Endothelial cell of umbilical vein (primary cell): ENCODE results near the gene FILIP1L. TPM values are rescaled to one million over a fixed set of nuclear protein-coding genes. Genes with fewer than 3 reads are reported as not detected.

Experiments
- BruUV-seq: library from RNA; stranded (reverse); fragments of 400-500 nt; replicated peaks from 2 replicates; lab custom pipeline; 2021; lab: Mats Ljungman, UMichigan
- CTCF ChIA-PET: fragments of 300-600, 350-600 bp; sonication (Branson Sonifier 250); formaldehyde crosslinking; loops from one replicate; lab custom pipeline; 2021; ENCODE audit warnings: antibody characterized with exemption, inconsistent platforms; lab: Charles Lee
- POLR2A ChIA-PET: fragments of 300-600, 350-600 bp; sonication (Branson Sonifier 250); formaldehyde crosslinking; loops from one replicate; lab custom pipeline; 2021; ENCODE audit warnings: antibody characterized with exemption, inconsistent platforms; lab: Charles Lee
- DNase-seq: peaks from one replicate; pipeline ENCODE4 v3.0.0-alpha.2; 2011; ENCODE audit warnings: low read depth, low spot score
- FAIRE-seq: peaks from 2 replicates; lab custom pipeline; 2011; peaks lifted over from hg19 to GRCh38; lab: Jason Lieb, UNC
- H2AFZ ChIP-seq: 2 replicates; pipeline ENCODE4 v1.6.0; 2012; ENCODE audit warnings: low read depth, low read length, control low read depth, inconsistent platforms
- H3K27ac ChIP-seq: 2 replicates; pipeline ENCODE4 v1.5.1; 2011; ENCODE audit warnings: low read depth, mild to moderate bottlenecking, control low read depth, low read length, moderate library complexity; ENCODE audit not compliant: insufficient read depth
- H3K27me3 ChIP-seq, 2 experiments: 2 replicates each; pipeline versions ENCODE4 v1.6.0 to v1.6.1; 2011; ENCODE audit warnings: low read length in 2 of 2, mixed read lengths in 1 of 2; ENCODE audit not compliant: control insufficient read depth in 2 of 2, insufficient read depth in 2 of 2
- H3K36me3 ChIP-seq, 2 experiments: 2 replicates in 1 of 2; 3 replicates in 1 of 2; pipeline ENCODE4 v1.5.1; 2011; ENCODE audit warnings: low read length in 2 of 2, mild to moderate bottlenecking in 1 of 2, moderate library complexity in 1 of 2; ENCODE audit not compliant: control insufficient read depth in 2 of 2, insufficient read depth in 2 of 2; ENCODE audit errors: extremely low read depth in 1 of 2
- H3K4me1 ChIP-seq: 3 replicates; pipeline ENCODE4 v1.5.1; 2011; ENCODE audit warnings: mild to moderate bottlenecking, low read length; ENCODE audit not compliant: control insufficient read depth, insufficient read depth; ENCODE audit errors: extremely low read depth
- H3K4me2 ChIP-seq: 2 replicates; pipeline ENCODE4 v1.6.1; 2011; ENCODE audit warnings: low read length, control low read depth, mixed read lengths; ENCODE audit not compliant: insufficient read depth
- H3K4me3 ChIP-seq, 3 experiments: fragments of 200-600 bp in 1 of 3; sonication (generic), shearing (Covaris generic) in 1 of 3; replicated peaks in 1 of 3; 2 replicates each; pipeline ENCODE4 v1.5.1; 2011 to 2016; ENCODE audit warnings: control low read depth in 3 of 3, low read length in 3 of 3, mild to moderate bottlenecking in 2 of 3, inconsistent platforms in 1 of 3, low read depth in 1 of 3, moderate library complexity in 1 of 3; ENCODE audit not compliant: insufficient read depth in 1 of 3
- H3K79me2 ChIP-seq: 2 replicates; pipeline ENCODE4 v1.6.0; 2012; ENCODE audit warnings: low read length, inconsistent platforms; ENCODE audit not compliant: control insufficient read depth, insufficient read depth
- H3K9ac ChIP-seq: replicated peaks from 2 replicates; pipeline ENCODE3; 2011; ENCODE audit warnings: low read length, control low read depth; ENCODE audit not compliant: insufficient read depth; ENCODE audit errors: extremely low read depth
- H3K9me1 ChIP-seq: replicated peaks from 3 replicates; pipeline ENCODE4 v1.6.0; 2011; ENCODE audit warnings: mild to moderate bottlenecking, low read length; ENCODE audit not compliant: control insufficient read depth, insufficient read depth; ENCODE audit errors: extremely low read depth
- H3K9me3 ChIP-seq: replicated peaks from 2 replicates; pipeline ENCODE4 v1.5.1; 2012; ENCODE audit warnings: low read length, inconsistent platforms; ENCODE audit not compliant: control insufficient read depth, insufficient read depth
- H4K20me1 ChIP-seq: replicated peaks from 2 replicates; pipeline ENCODE3; 2011; ENCODE audit warnings: mild to moderate bottlenecking, low read length; ENCODE audit not compliant: control insufficient read depth, insufficient read depth; ENCODE audit errors: extremely low read depth
- CTCF ChIP-seq, 2 donors: IDR thresholded peaks; 1 replicate in 1 of 2; 2 replicates in 1 of 2; pipeline ENCODE4 v1.5.1; 2011; ENCODE audit warnings: low read length in 2 of 2, mild to moderate bottlenecking in 2 of 2, moderate library complexity in 2 of 2, control low read depth in 1 of 2, inconsistent platforms in 1 of 2, low read depth in 1 of 2; ENCODE audit not compliant: insufficient read depth in 1 of 2; ENCODE audit errors: extremely low read depth in 1 of 2
- EZH2 ChIP-seq: IDR thresholded peaks from 2 replicates; pipeline ENCODE4 v1.6.1; 2012; ENCODE audit warnings: borderline replicate concordance, low read depth, mild to moderate bottlenecking, moderate library complexity, low read length, inconsistent platforms; ENCODE audit not compliant: severe bottlenecking
- FOS ChIP-seq: IDR thresholded peaks from 2 replicates; pipeline ENCODE4 v1.6.1; 2011; ENCODE audit warnings: mild to moderate bottlenecking, low read length, moderate library complexity, borderline replicate concordance; ENCODE audit not compliant: insufficient read depth
- GATA2 ChIP-seq: IDR thresholded peaks from 2 replicates; pipeline ENCODE4 v1.7.0; 2011; ENCODE audit warnings: low read depth, mild to moderate bottlenecking, moderate library complexity, mixed read lengths, low read length; ENCODE audit not compliant: insufficient read length, insufficient read depth
- JUN ChIP-seq: IDR thresholded peaks from 2 replicates; pipeline ENCODE4 v1.6.1; 2011; ENCODE audit warnings: borderline replicate concordance, low read depth; ENCODE audit not compliant: insufficient read length, insufficient read depth
- MYC ChIP-seq: IDR thresholded peaks from one replicate; pipeline ENCODE4 v1.6.1; 2011; ENCODE audit warnings: mild to moderate bottlenecking, low read depth, low read length
- POLR2A ChIP-seq: IDR thresholded peaks from 2 replicates; pipeline ENCODE4 v1.6.1; 2012; ENCODE audit warnings: low read depth, mild to moderate bottlenecking, control low read depth, low read length
- POLR2AphosphoS5 ChIP-seq: IDR thresholded peaks from 2 replicates; pipeline ENCODE4 v1.6.1; 2012; ENCODE audit warnings: low read depth, mild to moderate bottlenecking, control low read depth, low read length, moderate library complexity; ENCODE audit not compliant: insufficient read depth
- dilution Hi-C: fragments of 300-500 bp; cut with MboI; formaldehyde crosslinking; loops from one replicate; pipeline ENCODE4 v1.15.0; 2019; ENCODE audit warnings: low sequenced_read_pairs; ENCODE audit not compliant: extremely low pct_ligation_motif_present
- intact Hi-C: fragments of 100-400 bp; cut with micrococcal nuclease; formaldehyde crosslinking; loops from one replicate; pipeline ENCODE4 v1.10.0; 2022
- polyA plus RNA-seq, 4 experiments: library from polyadenylated mRNA; depleted of rRNA in 3 of 4; stranded (reverse) in 3 of 4; unstranded in 1 of 4; fragments of >200 nt; gene quantifications; 2 replicates each; pipeline versions ENCODE4 v1.2.1 to v1.2.3, GENCODE V29; 2011 to 2012; ENCODE audit warnings: missing spikeins in 1 of 4
- total RNA-seq: library from RNA; stranded (reverse); gene quantifications from 2 replicates; pipeline ENCODE4 v1.2.3, GENCODE V29; 2021
- TF ChIP-seq, protein P1 (sequence below): IDR thresholded peaks from 2 replicates; pipeline ENCODE4 v1.6.1; 2011; ENCODE audit not compliant: insufficient read depth, insufficient read length

Gene FILIP1L
- total and polyA plus RNA-seq, 2 donors (not counting 3 experiments of a cell fraction or from before 2014, with no cell fraction given), result 26.0 to 29.9 TPM

DNA sequence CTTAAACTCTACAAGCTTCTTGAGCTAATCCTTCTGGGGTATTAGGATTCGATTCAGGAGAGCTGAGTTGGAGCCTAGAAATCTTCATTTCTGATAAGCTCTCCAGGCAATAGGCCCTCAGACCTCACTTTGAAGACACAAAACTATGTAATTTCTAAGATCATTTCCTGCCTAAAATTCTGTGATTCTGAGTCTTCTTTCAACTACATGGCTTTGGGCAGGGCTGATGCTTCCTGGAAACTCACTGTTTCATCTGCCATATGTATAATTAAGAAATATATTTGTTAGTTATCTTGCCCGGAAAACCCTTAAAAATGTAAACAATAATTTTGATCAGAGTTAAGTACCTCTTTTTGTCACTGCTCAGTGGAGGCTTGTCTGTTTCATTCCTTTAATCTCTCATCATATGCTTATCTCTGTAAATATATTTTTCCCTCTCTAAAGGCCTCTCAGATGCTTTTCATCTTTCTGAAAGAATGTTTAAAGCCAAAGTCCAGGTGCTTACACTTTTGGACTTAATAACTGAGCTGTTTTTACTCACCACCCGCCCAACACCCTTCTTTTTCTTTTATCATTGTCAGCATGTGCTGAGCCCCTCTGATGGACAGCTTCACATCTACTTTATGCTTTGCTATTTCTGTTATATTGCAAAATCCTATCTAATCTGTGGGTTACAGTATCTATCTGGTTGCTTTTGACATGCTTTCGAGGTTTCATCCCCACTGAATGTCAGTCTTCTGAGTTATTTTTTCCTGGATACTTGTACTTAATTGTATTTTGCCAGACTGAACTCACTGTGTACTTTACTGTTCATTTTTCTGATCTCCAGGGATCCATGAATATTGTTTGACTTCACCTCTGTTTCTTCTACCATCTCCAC, 38.2 kb downstream of the FILIP1L start:
- H3K4me2 ChIP-seq, result no peak overlapping the region
- H3K27me3 ChIP-seq, result no peaks in the 10 kb centered on the region
- H2AFZ ChIP-seq, result no peak overlapping the region
- ChIA-PET POLR2A (no interaction called here), CTCF (interaction anchor here (0.6 to 8.9 kb wide), 7 partner anchors 7 to 244 kb away, joined by 3 to 197 read pairs (median 4); no protein-coding TSS in a partner anchor)
- TF ChIP-seq FOS (no peak), GATA2 (no peak)
- TF ChIP-seq, protein P1, sequence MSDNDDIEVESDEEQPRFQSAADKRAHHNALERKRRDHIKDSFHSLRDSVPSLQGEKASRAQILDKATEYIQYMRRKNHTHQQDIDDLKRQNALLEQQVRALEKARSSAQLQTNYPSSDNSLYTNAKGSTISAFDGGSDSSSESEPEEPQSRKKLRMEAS, result no peak
- H3K9me1 ChIP-seq, result no peaks in the 10 kb centered on the region
- no peaks in the 10 kb centered on the region for H4K20me1 ChIP-seq
- peaks cover 6% of the 10 kb centered on the region for H3K4me1 ChIP-seq
- BruUV-seq, result no TSS peak
- dilution Hi-C loops (no loop called here), intact Hi-C loops (no loop called here)
- H3K4me3 ChIP-seq, result no peak overlapping the region
- H3K36me3 ChIP-seq, result no peaks in the 10 kb centered on the region
- no peaks in the 10 kb centered on the region for H3K79me2 ChIP-seq
- H3K9ac ChIP-seq, result no peak overlapping the region
- no peak for FAIRE-seq
- H3K27ac ChIP-seq, result no peak overlapping the region
- no peaks in the 10 kb centered on the region for H3K9me3 ChIP-seq
- DNase-seq, result no peak

DNA sequence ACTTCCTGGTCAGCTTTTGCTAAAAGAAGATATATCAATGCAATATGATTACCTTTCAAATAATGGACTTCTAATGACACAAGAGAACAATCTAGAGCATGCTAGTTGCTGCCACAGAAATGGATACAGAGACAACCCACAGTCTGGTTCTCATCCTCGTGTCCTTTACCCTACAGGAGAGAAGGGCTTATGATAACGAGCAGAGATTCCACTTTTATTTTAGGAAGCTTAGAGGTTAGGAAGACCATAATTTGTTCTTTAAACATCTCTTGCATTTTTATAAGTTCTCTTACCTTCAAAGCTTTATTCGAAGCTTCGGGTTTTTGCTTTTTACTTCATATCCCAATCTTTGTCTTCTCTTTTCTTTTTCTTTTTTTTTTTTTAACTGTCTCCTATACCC, 39.1 kb downstream of the FILIP1L start:
- no TSS peak for BruUV-seq
- H3K27me3 ChIP-seq, result no peaks in the 10 kb centered on the region
- no peaks in the 10 kb centered on the region for H3K9me1 ChIP-seq
- no peaks in the 10 kb centered on the region for H4K20me1 ChIP-seq
- H3K9ac ChIP-seq, result no peak overlapping the region
- H3K79me2 ChIP-seq, result no peaks in the 10 kb centered on the region
- TF ChIP-seq JUN, result no peak
- no peak for TF ChIP-seq GATA2
- no peak for TF ChIP-seq FOS
- no peak for TF ChIP-seq EZH2
- TF ChIP-seq, protein P1, result no peak
- TF ChIP-seq MYC, result no peak
- no peak for TF ChIP-seq CTCF (IDR thresholded peaks at IDR 0.05; ENCODE audit: extremely low read depth in 1 of 2, insufficient read depth in 1 of 2, low read depth in 1 of 2, low read length in 2 of 2)
- no peak for TF ChIP-seq POLR2AphosphoS5
- no peak for TF ChIP-seq POLR2A
- dilution Hi-C loops (no loop called here), intact Hi-C loops (no loop called here)
- H3K4me3 ChIP-seq, result no peak overlapping the region
- H3K4me1 ChIP-seq, result peaks cover 6% of the 10 kb centered on the region
- no peaks in the 10 kb centered on the region for H3K36me3 ChIP-seq
- H2AFZ ChIP-seq, result no peak overlapping the region
- H3K4me2 ChIP-seq, result no peak overlapping the region
- DNase-seq, result no peak
- no peak for FAIRE-seq
- ChIA-PET CTCF (interaction anchor here (0.6 to 8.9 kb wide), 6 partner anchors 10 to 243 kb away, joined by 3 to 197 read pairs (median 4); no protein-coding TSS in a partner anchor), POLR2A (no interaction called here)
- H3K27ac ChIP-seq, result no peak overlapping the region
- no peaks in the 10 kb centered on the region for H3K9me3 ChIP-seq
